WTC11 (cell line): Measurements from ENCODE around the gene POU6F1. TPM values are rescaled to one million over a fixed set of nuclear protein-coding genes. Genes with fewer than 3 reads are reported as not detected.

Experiments
- ATAC-seq: fragments of 200-7000 bp; cut with Tn5 transposase; 2 replicates; pipeline ENCODE4 v1.10.0; 2021; ENCODE audit warnings: mild to moderate bottlenecking, moderate library complexity
- Bru-seq: library from RNA; stranded (reverse); fragments of 400-500 nt; gene quantifications from one replicate; lab custom pipeline; 2021; lab: Mats Ljungman, UMichigan
- CTCF ChIA-PET: fragments of 300-600 bp; sonication (Branson Sonifier 250); formaldehyde crosslinking; loops from one replicate; lab custom pipeline; 2021; ENCODE audit warnings: antibody characterized with exemption; lab: Charles Lee
- POLR2A ChIA-PET: fragments of 350-600 bp; sonication (Branson Sonifier 250); formaldehyde crosslinking; loops from one replicate; lab custom pipeline; 2021; ENCODE audit warnings: antibody characterized with exemption; lab: Charles Lee
- DNase-seq: peaks from one replicate; pipeline ENCODE4 v3.0.0; 2021; ENCODE audit warnings: low spot score
- H3K27ac Mint-ChIP-seq: 2 replicates; pipeline ENCODE4 v1.8.0; 2021; ENCODE audit warnings: mixed read lengths
- H3K27me3 Mint-ChIP-seq: 2 replicates; pipeline ENCODE4 v1.8.0; 2021; ENCODE audit warnings: low read depth, mild to moderate bottlenecking, moderate library complexity, mixed read lengths
- H3K36me3 Mint-ChIP-seq: 2 replicates; pipeline ENCODE4 v1.8.0; 2021; ENCODE audit warnings: mixed read lengths
- H3K4me1 Mint-ChIP-seq: 2 replicates; pipeline ENCODE4 v1.8.0; 2022; ENCODE audit warnings: mixed read lengths
- H3K4me3 Mint-ChIP-seq: 2 replicates; pipeline ENCODE4 v1.8.0; 2021; ENCODE audit warnings: mild to moderate bottlenecking, moderate library complexity, mixed read lengths
- H3K9me3 Mint-ChIP-seq: 2 replicates; pipeline ENCODE4 v1.8.0; 2021; ENCODE audit warnings: mixed read lengths
- ARID4B ChIP-seq: sonication (generic); formaldehyde crosslinking; IDR thresholded peaks from 2 replicates; pipeline ENCODE4 v1.8.0; 2023; ENCODE audit warnings: missing genetic modification reagents, mild to moderate bottlenecking, borderline replicate concordance
- MAX ChIP-seq: sonication (generic); formaldehyde crosslinking; IDR thresholded peaks from 2 replicates; pipeline ENCODE4 v1.8.0; 2022; ENCODE audit warnings: mild to moderate bottlenecking, missing genetic modification reagents
- SMAD4 ChIP-seq: sonication (generic); formaldehyde crosslinking; IDR thresholded peaks from 2 replicates; pipeline ENCODE4 v1.8.0; 2022; ENCODE audit warnings: mild to moderate bottlenecking, missing genetic modification reagents
- ZNF121 ChIP-seq: sonication (generic); formaldehyde crosslinking; IDR thresholded peaks from 2 replicates; pipeline ENCODE4 v1.8.0; 2023; ENCODE audit warnings: missing genetic modification reagents
- ZNF281 ChIP-seq: sonication (generic); formaldehyde crosslinking; IDR thresholded peaks from 2 replicates; pipeline ENCODE4 v1.8.0; 2023; ENCODE audit warnings: mild to moderate bottlenecking, missing genetic modification reagents
- long read RNA-seq, 3 experiments: library from RNA in 1 of 3; library from capped mRNA in 1 of 3; library from polyadenylated mRNA in 1 of 3; unstranded in 2 of 3; stranded (forward) in 1 of 3; transcript quantifications; one replicate each; pipeline ENCODE4 v2.0.0, GENCODE V29; 2021
- total RNA-seq: library from RNA; stranded (reverse); gene quantifications from 3 replicates; pipeline ENCODE4 v1.2.3, GENCODE V29; 2021
- TF ChIP-seq, protein P1 (sequence below): fragments of 250-450 bp; sonication (Bioruptor Pico); IDR thresholded peaks from 2 replicates; pipeline ENCODE4 v1.9.0; 2021; ENCODE audit warnings: mild to moderate bottlenecking
- TF ChIP-seq, protein P2 (sequence below): fragments of 200-600 bp; IDR thresholded peaks from 2 replicates; pipeline ENCODE4 v1.8.0; 2022; ENCODE audit warnings: antibody characterized with exemption

The POU6F1 gene, protein sequence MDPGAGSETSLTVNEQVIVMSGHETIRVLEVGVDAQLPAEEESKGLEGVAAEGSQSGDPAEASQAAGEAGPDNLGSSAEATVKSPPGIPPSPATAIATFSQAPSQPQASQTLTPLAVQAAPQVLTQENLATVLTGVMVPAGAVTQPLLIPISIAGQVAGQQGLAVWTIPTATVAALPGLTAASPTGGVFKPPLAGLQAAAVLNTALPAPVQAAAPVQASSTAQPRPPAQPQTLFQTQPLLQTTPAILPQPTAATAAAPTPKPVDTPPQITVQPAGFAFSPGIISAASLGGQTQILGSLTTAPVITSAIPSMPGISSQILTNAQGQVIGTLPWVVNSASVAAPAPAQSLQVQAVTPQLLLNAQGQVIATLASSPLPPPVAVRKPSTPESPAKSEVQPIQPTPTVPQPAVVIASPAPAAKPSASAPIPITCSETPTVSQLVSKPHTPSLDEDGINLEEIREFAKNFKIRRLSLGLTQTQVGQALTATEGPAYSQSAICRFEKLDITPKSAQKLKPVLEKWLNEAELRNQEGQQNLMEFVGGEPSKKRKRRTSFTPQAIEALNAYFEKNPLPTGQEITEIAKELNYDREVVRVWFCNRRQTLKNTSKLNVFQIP
- total RNA-seq (10.2 to 14.5 TPM (median 11.2 TPM) in 3 replicates), Bru-seq, nascent RNA (percentile 56 among the genes with signal in this experiment)
- long read RNA-seq, experiment 1, full-length matches to known transcripts, result 3 of 32 reads
- long read RNA-seq, experiment 1, partial matches to known transcripts, result 12 of 32 reads
- long read RNA-seq, experiment 1, other reads (novel, unspliced or antisense), result 17 of 32 reads
- long read RNA-seq, experiment 2, partial matches to known transcripts, result 3 of 7 reads
- long read RNA-seq, experiment 2, other reads (novel, unspliced or antisense), result 4 of 7 reads
- long read RNA-seq, experiment 3, result 0 reads

DNA sequence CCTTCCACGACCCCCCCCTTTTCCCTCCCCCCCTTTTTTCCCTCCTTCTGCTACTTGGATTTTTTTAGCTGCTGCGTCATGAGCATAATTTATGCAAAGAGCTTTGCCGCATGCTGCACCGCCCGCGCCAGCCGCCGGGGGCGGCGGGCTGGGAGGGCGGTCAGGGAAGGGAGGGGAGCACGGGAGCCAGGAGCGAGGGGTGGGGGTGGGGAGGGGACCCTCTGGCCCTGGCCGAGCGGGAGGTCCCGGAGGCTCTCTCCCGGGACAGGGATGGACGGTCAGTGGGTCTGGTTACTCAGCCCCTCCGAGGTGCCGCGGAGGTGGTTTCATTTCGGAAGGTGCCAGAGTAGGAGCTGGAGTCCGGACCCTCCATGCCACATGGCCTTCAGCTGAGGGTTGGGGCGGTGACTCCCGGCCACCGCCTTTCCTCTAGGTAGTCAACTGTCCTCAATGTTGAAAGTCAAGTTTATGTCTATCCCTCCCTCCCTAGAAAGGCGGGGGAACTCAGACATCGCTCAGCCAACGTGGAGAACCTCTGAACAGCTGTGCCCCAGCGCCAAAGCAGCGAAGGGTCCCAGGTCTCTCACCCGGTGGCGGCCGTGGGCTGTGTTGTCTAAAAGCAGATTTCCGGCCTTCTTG is at the start of gene POU6F1:
TSS of gene POU6F1 (minus strand) at position 95 of the 639 bp plus-strand sequence. CDS start 11,226 bp downstream, outside the sequence.
- peak within 1 kb of the TSS; percentile 54 for H3K27ac Mint-ChIP-seq
- CTCF ChIA-PET, result interaction anchor here (0.6 to 3.0 kb wide), 28 partner anchors 10 to 1848 kb away, joined by 3 to 23 read pairs (median 4); partner anchors contain the start of genes CSRNP2, DAZAP2, GALNT6 and SLC11A2
- DNase-seq, result peak; percentile 74

More for the DNA sequence above, at the start of gene POU6F1:
- peaks cover 18% of the 10 kb centered on the region for H3K4me1 Mint-ChIP-seq
- POLR2A ChIA-PET, result interaction anchor here (0.5 to 2.5 kb wide), 9 partner anchors 12 to 190 kb away, joined by 3 to 24 read pairs (median 5); partner anchors contain the start of genes CSRNP2, DAZAP2 and SMAGP
- no peaks in the 10 kb centered on the region for H3K9me3 Mint-ChIP-seq
- TF ChIP-seq ZNF281 (CRISPR knock-in tag) (no peak), ZNF121 (CRISPR knock-in tag) (no peak), SMAD4 (CRISPR knock-in tag) (no peak), ARID4B (no peak), MAX (0 out of 2 replicates have a peak, but pooled peaks have one; percentile 28)
- TF ChIP-seq, protein P1, sequence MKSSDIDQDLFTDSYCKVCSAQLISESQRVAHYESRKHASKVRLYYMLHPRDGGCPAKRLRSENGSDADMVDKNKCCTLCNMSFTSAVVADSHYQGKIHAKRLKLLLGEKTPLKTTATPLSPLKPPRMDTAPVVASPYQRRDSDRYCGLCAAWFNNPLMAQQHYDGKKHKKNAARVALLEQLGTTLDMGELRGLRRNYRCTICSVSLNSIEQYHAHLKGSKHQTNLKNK (CRISPR knock-in tag), result no peak
- TF ChIP-seq, protein P2, sequence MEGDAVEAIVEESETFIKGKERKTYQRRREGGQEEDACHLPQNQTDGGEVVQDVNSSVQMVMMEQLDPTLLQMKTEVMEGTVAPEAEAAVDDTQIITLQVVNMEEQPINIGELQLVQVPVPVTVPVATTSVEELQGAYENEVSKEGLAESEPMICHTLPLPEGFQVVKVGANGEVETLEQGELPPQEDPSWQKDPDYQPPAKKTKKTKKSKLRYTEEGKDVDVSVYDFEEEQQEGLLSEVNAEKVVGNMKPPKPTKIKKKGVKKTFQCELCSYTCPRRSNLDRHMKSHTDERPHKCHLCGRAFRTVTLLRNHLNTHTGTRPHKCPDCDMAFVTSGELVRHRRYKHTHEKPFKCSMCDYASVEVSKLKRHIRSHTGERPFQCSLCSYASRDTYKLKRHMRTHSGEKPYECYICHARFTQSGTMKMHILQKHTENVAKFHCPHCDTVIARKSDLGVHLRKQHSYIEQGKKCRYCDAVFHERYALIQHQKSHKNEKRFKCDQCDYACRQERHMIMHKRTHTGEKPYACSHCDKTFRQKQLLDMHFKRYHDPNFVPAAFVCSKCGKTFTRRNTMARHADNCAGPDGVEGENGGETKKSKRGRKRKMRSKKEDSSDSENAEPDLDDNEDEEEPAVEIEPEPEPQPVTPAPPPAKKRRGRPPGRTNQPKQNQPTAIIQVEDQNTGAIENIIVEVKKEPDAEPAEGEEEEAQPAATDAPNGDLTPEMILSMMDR, result peak; percentile 34; the same call in 1 of the 2 replicates
- TF ChIP-seq, all 79 proteins: peak for 2
- Mint-ChIP-seq H3K4me3 (peak within 1 kb of the TSS; percentile 70), H3K36me3 (peaks cover 3% of the 10 kb centered on the region; the same call in 1 of the 2 replicates), H3K27me3 (no peaks in the 10 kb centered on the region)
- peak; percentile 75 for ATAC-seq
